Measurements from ENCODE around the gene RNU6-1. TPM values are rescaled to one million over a fixed set of nuclear protein-coding genes. Genes with fewer than 3 reads are reported as not detected.

Gene RNU6-1
- polyA plus RNA-seq, 3 donors = not detected

- Histone ChIP-seq H3K27ac (ENCODE audit: low read depth in 1 of 2, low read length in 2 of 2) (no peak overlapping the region), H3K9me3 (replicated peaks in 1 of 2; ENCODE audit: control insufficient read depth in 1 of 2, insufficient read depth in 1 of 2, low read length in 2 of 2) (no peaks in the 10 kb centered on the region), H3K79me2 (ENCODE audit: insufficient read depth, low read length) (no peaks in the 10 kb centered on the region), H3K36me3 (replicated peaks in 1 of 2; ENCODE audit: control insufficient read depth in 1 of 2, insufficient read depth in 2 of 2, low read length in 2 of 2) (no peaks in the 10 kb centered on the region), H3K27me3 (ENCODE audit: control insufficient read depth in 2 of 2, insufficient read depth in 2 of 2, low read length in 2 of 2) (no peaks in the 10 kb centered on the region), H2AFZ (ENCODE audit: insufficient read depth, low read depth, low read length, poor library complexity, severe bottlenecking) (no peak overlapping the region), H3K4me1 (ENCODE audit: control insufficient read depth in 1 of 2, insufficient read depth in 2 of 2, low read length in 2 of 2) (no peaks in the 10 kb centered on the region), H4K20me1 (ENCODE audit: insufficient read depth, low read length) (no peaks in the 10 kb centered on the region), H3K9ac (ENCODE audit: insufficient read depth, low read length, poor library complexity, severe bottlenecking) (no peak overlapping the region), H3K4me2 (replicated peaks; ENCODE audit: extremely low read depth, low read length, poor library complexity, severe bottlenecking) (no peak overlapping the region), H3K4me3 (replicated peaks in 1 of 3; ENCODE audit: low read depth in 2 of 3, low read length in 3 of 3) (no peak overlapping the region)
- Mint-ChIP-seq H3K4me1 (no peaks in the 10 kb centered on the region), H3K4me3 (no peak overlapping the region), H3K9me3 (peaks cover 0 to 2% (median 0%) of the 10 kb centered on the region in 7 donors), H3K27ac (no peak overlapping the region), H3K36me3 (peaks cover 13 to 17% of the 10 kb centered on the region in 2 donors), H3K27me3 (ENCODE audit: low read depth in 3 of 3) (peaks cover 2 to 6% (median 5%) of the 10 kb centered on the region in 3 donors)
- WGBS (ENCODE audit: insufficient coverage) = 91% methylated on average over 5 of the region's 5 CpGs
- no peak for DNase-seq
- intact Hi-C loops (cut with micrococcal nuclease) = no loop called here
- no peak for TF ChIP-seq CTCF (IDR thresholded peaks at IDR 0.05)
Measured at GRCh38 chr15:67809441-67809840, 30.4 kb downstream of the RNU6-1 start.

- Histone ChIP-seq H3K79me2 (ENCODE audit: insufficient read depth, low read length) (no peaks in the 10 kb centered on the region), H3K9ac (ENCODE audit: insufficient read depth, low read length, poor library complexity, severe bottlenecking) (no peak overlapping the region), H2AFZ (ENCODE audit: insufficient read depth, low read depth, low read length, poor library complexity, severe bottlenecking) (no peak overlapping the region), H4K20me1 (ENCODE audit: insufficient read depth, low read length) (no peaks in the 10 kb centered on the region), H3K4me2 (replicated peaks; ENCODE audit: extremely low read depth, low read length, poor library complexity, severe bottlenecking) (no peak overlapping the region), H3K9me3 (replicated peaks in 1 of 2; ENCODE audit: control insufficient read depth in 1 of 2, insufficient read depth in 1 of 2, low read length in 2 of 2) (no peaks in the 10 kb centered on the region), H3K4me3 (replicated peaks in 1 of 3; ENCODE audit: low read depth in 2 of 3, low read length in 3 of 3) (no peak overlapping the region), H3K27me3 (ENCODE audit: control insufficient read depth in 2 of 2, insufficient read depth in 2 of 2, low read length in 2 of 2) (no peaks in the 10 kb centered on the region), H3K27ac (ENCODE audit: low read depth in 1 of 2, low read length in 2 of 2) (no peak overlapping the region), H3K4me1 (ENCODE audit: control insufficient read depth in 1 of 2, insufficient read depth in 2 of 2, low read length in 2 of 2) (no peaks in the 10 kb centered on the region), H3K36me3 (replicated peaks in 1 of 2; ENCODE audit: control insufficient read depth in 1 of 2, insufficient read depth in 2 of 2, low read length in 2 of 2) (no peaks in the 10 kb centered on the region)
- no peaks in the 10 kb centered on the region for H3K4me1 Mint-ChIP-seq
- peaks cover 13 to 17% of the 10 kb centered on the region in 2 donors for H3K36me3 Mint-ChIP-seq
- no peak overlapping the region for H3K27ac Mint-ChIP-seq
- H3K4me3 Mint-ChIP-seq = no peak overlapping the region
- DNase-seq = no peak
- no peak for TF ChIP-seq CTCF (IDR thresholded peaks at IDR 0.05)
- WGBS (ENCODE audit: insufficient coverage) = 92% methylated on average over 6 of the region's 7 CpGs
- peaks cover 0 to 2% (median 0%) of the 10 kb centered on the region in 7 donors for H3K9me3 Mint-ChIP-seq
- H3K27me3 Mint-ChIP-seq (ENCODE audit: low read depth in 3 of 3) = peaks cover 2 to 6% (median 5%) of the 10 kb centered on the region in 3 donors
- intact Hi-C loops (cut with micrococcal nuclease) = no loop called here
Measured at GRCh38 chr15:67808821-67809220, 31.0 kb downstream of the RNU6-1 start.

Data from CD14-positive monocyte (primary cell).